ENCODE measurements around the gene VARS2.

DNA sequence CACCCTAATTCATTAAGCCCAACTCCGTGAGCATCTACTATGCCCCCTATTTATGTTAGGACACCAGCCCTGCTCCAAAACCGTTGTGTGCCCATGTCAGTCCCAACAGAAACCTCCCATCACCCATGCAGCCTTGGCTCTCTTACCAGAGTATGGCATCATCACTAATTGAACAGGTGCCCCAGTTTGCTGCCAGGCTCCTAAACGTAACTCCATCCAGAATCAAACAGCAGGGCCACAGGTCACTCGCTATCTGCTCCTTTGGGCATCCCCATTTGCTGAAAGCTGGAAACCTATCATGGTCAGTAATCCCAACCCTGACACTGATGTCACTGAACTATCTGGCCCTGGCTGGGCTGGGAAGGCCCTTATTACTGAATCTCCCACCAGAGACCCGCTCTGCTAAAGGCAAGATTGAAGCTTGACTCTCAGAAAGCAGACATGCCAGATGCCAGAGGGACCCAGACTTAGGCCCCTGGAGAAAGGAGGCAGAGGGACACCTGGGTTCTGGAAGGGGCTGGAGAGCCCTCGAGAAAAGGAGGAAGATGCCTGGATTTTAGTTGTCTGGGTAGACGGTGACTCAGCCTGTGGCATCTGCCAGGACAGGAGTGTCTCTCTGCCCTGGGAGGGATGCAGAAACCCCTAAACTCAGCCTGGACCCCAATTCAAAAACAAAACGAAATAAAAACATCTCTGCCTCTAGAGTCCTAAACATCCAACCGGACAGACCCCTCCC, 40.8 kb downstream of the VARS2 start:
- TF ChIP-seq, protein P1, sequence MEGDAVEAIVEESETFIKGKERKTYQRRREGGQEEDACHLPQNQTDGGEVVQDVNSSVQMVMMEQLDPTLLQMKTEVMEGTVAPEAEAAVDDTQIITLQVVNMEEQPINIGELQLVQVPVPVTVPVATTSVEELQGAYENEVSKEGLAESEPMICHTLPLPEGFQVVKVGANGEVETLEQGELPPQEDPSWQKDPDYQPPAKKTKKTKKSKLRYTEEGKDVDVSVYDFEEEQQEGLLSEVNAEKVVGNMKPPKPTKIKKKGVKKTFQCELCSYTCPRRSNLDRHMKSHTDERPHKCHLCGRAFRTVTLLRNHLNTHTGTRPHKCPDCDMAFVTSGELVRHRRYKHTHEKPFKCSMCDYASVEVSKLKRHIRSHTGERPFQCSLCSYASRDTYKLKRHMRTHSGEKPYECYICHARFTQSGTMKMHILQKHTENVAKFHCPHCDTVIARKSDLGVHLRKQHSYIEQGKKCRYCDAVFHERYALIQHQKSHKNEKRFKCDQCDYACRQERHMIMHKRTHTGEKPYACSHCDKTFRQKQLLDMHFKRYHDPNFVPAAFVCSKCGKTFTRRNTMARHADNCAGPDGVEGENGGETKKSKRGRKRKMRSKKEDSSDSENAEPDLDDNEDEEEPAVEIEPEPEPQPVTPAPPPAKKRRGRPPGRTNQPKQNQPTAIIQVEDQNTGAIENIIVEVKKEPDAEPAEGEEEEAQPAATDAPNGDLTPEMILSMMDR (IDR thresholded peaks at IDR 0.05; ENCODE audit: low read depth, low read length), result no peak
- TF ChIP-seq EZH2phosphoT487 (IDR thresholded peaks at IDR 0.05; ENCODE audit: low read depth), result no peak
